CMK (cell line): ENCODE results near the gene PRICKLE2.

ENCODE experiments used
- DNase-seq: peaks from one replicate; pipeline ENCODE4 v3.0.0-alpha.2; 2010; ENCODE audit warnings: low read depth

The PRICKLE2 gene

GRCh38 chr3:64129581-64129980 is 95.7 kb downstream of the PRICKLE2 start:
- no peak for DNase-seq

GRCh38 chr3:64129106-64129505 is 96.2 kb downstream of the PRICKLE2 start:
- no peak for DNase-seq

GRCh38 chr3:64125561-64125960 is 99.7 kb downstream of the PRICKLE2 start:
- DNase-seq, result no peak

GRCh38 chr3:64123931-64124330 is 101.3 kb downstream of the PRICKLE2 start:
- DNase-seq, result no peak

- DNase-seq, result no peak
Measured at GRCh38 chr3:64122476-64122875, 102.8 kb downstream of the PRICKLE2 start.

- DNase-seq, result no peak
Measured at GRCh38 chr3:64121750-64122311, 103.4 kb downstream of the PRICKLE2 start.

- no peak for DNase-seq
Measured at GRCh38 chr3:64120876-64121275, 104.4 kb downstream of the PRICKLE2 start.

- DNase-seq, result no peak
Measured at GRCh38 chr3:64117483-64117882, 107.8 kb downstream of the PRICKLE2 start.

GRCh38 chr3:64114651-64115050 is 110.6 kb downstream of the PRICKLE2 start:
- DNase-seq, result no peak

- no peak for DNase-seq
Measured at GRCh38 chr3:64111872-64112271, 113.4 kb downstream of the PRICKLE2 start.

- no peak for DNase-seq
Measured at GRCh38 chr3:64111083-64111482, 114.2 kb downstream of the PRICKLE2 start.

- no peak for DNase-seq
Measured at GRCh38 chr3:64110071-64110470, 115.2 kb downstream of the PRICKLE2 start.

- no peak for DNase-seq
Measured at GRCh38 chr3:64109438-64109837, 115.8 kb downstream of the PRICKLE2 start.

GRCh38 chr3:64108784-64109317 is 116.4 kb downstream of the PRICKLE2 start:
- DNase-seq, result no peak

- DNase-seq, result no peak
Measured at GRCh38 chr3:64108231-64108630, 117.0 kb downstream of the PRICKLE2 start.

- no peak for DNase-seq
Measured at GRCh38 chr3:64107190-64107589, 118.1 kb downstream of the PRICKLE2 start.

- no peak for DNase-seq
Measured at GRCh38 chr3:64105816-64106215, 119.5 kb downstream of the PRICKLE2 start.

- no peak for DNase-seq
Measured at GRCh38 chr3:64104691-64105111, 120.6 kb downstream of the PRICKLE2 start.

- no peak for DNase-seq
Measured at GRCh38 chr3:64104006-64104405, 121.3 kb downstream of the PRICKLE2 start.

GRCh38 chr3:64103131-64103530 is 122.1 kb downstream of the PRICKLE2 start:
- no peak for DNase-seq

GRCh38 chr3:64102147-64102546 is 123.1 kb downstream of the PRICKLE2 start:
- no peak for DNase-seq

- DNase-seq, result no peak
Measured at GRCh38 chr3:64099316-64099715, 126.0 kb downstream of the PRICKLE2 start.

- DNase-seq, result no peak
Measured at GRCh38 chr3:64098670-64099069, 126.6 kb downstream of the PRICKLE2 start.

- DNase-seq, result no peak
Measured at GRCh38 chr3:64097920-64098319, 127.3 kb downstream of the PRICKLE2 start.
